NCI-H526 (cell line): ENCODE results near the gene TMEM271.

Source experiments
- DNase-seq, 2 experiments: peaks; one replicate each; lab custom pipeline; 2025; lab: John Stamatoyannopoulos, UW

The TMEM271 gene

GRCh38 chr4:576245-576821 lies at the start of gene TMEM271:
Gene TMEM271 (minus strand): TSS chr4:576295. CDS start chr4:576062, 233 bp downstream.
- DNase-seq: peak in 1 of 2 experiments; percentile 25

GRCh38 chr4:625631-626161 lies 49.6 kb upstream of the TMEM271 start:
- DNase-seq: no peak

- no peak for DNase-seq
Observed at GRCh38 chr4:624705-625590, 48.9 kb upstream of the TMEM271 start, which contains the start of gene PDE6B. Gene PDE6B (plus strand): TSS chr4:625573. CDS start chr4:625627, 54 bp downstream.

- DNase-seq: no peak
Observed at GRCh38 chr4:623914-624566, 47.9 kb upstream of the TMEM271 start.

- DNase-seq: no peak
Observed at GRCh38 chr4:622996-623913, 47.2 kb upstream of the TMEM271 start.

GRCh38 chr4:622071-622995 lies 46.2 kb upstream of the TMEM271 start:
- no peak for DNase-seq

- DNase-seq: no peak
Observed at GRCh38 chr4:621296-622070, 45.4 kb upstream of the TMEM271 start.

GRCh38 chr4:620851-621261 lies 44.8 kb upstream of the TMEM271 start:
- no peak for DNase-seq

- no peak for DNase-seq
Observed at GRCh38 chr4:620201-620600, 44.1 kb upstream of the TMEM271 start.

- DNase-seq: no peak
Observed at GRCh38 chr4:617644-618641, 41.8 kb upstream of the TMEM271 start.

- no peak for DNase-seq
Observed at GRCh38 chr4:616911-617643, 41.0 kb upstream of the TMEM271 start.

- DNase-seq: no peak
Observed at GRCh38 chr4:616091-616490, 40.0 kb upstream of the TMEM271 start.

GRCh38 chr4:613126-613525 lies 37.0 kb upstream of the TMEM271 start:
- no peak for DNase-seq

- no peak for DNase-seq
Observed at GRCh38 chr4:612749-613125, 36.6 kb upstream of the TMEM271 start.

GRCh38 chr4:612052-612748 lies 36.1 kb upstream of the TMEM271 start:
- DNase-seq: no peak

GRCh38 chr4:610411-611261 lies 34.5 kb upstream of the TMEM271 start:
- no peak for DNase-seq
